Measurements from ENCODE around the gene PRSS23. TPM values are rescaled to one million over a fixed set of nuclear protein-coding genes. Genes with fewer than 3 reads are reported as not detected.
"Not testable (repeated sequence)": the region's sequence is repeated elsewhere in the genome, so short reads cannot be mapped to it uniquely, and the experiment has no call there.

Gene PRSS23
- polyA plus RNA-seq (2013, experiment 1 of 4): 61.2 TPM
- 94.6 TPM for polyA plus RNA-seq (2013, experiment 2 of 4)
- 85.9 TPM for polyA plus RNA-seq (2013, experiment 3 of 4)
- 107 TPM for polyA plus RNA-seq (2013, experiment 4 of 4)

DNA sequence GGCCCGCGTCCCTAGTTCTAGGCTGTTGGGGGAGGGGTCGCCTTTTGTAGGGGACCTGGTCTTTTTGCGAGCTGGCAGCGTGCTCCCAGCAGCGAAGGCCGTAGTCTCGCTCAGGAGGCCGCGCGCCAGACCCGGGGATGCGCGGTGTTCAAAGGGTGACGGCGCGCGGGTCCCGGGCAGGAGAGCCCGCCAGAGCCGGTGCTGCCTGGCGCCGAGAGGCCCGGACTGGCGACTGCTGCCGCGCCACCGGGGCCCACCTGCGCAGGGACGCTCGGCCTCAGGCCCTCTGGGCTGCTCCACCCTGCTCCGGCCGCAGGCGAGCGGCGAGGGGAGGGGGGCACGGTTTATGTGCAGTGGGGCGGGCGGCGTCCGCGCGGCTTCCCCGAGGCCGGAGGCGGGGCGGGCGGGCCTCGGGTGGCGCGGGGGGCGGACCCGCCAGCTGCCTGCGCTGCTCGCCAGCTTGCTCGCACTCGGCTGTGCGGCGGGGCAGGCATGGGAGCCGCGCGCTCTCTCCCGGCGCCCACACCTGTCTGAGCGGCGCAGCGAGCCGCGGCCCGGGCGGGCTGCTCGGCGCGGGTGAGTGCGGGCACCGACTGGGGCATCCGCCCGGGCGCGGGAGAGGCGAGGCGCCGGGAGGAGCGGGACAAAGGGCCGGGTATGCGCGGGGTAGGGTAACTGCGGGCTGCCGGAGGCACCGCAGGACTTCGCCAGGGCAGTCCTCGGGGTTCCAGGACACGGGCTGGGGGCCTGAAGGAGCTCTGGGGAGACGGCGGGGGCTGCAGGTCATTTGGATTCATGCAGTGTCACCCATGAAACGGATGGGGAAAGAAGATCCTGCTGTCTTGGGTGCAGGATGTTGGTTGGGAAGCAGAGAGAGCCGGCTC, at the start of gene PRSS23:
PRSS23 (plus strand) TSS at position 467 of the 884 bp plus-strand sequence. CDS start 7,102 bp downstream, outside the sequence.
- WGBS, 2 experiments: 0 to 1% methylated on average over 97 of the region's 97 CpGs
- no peaks in the 10 kb centered on the region for H3K9me3 ChIP-seq (ENCODE audit: control insufficient read depth, low read length)
- H3K27me3 ChIP-seq (ENCODE audit: control insufficient read depth, insufficient read depth, low read length, poor library complexity, severe bottlenecking): peaks cover 3% of the 10 kb centered on the region
- no peaks in the 10 kb centered on the region for H3K36me3 ChIP-seq (ENCODE audit: control insufficient read depth, insufficient read depth, low read length)
- H3K4me3 ChIP-seq (ENCODE audit: insufficient read depth, low read depth, low read length): peak within 1 kb of the TSS; percentile 60
- peak within 1 kb of the TSS; percentile 68 for H3K27ac ChIP-seq (ENCODE audit: insufficient read depth, low read depth, low read length, poor library complexity, severe bottlenecking)
- peaks cover 28% of the 10 kb centered on the region for H3K4me1 ChIP-seq (ENCODE audit: control insufficient read depth, insufficient read depth, low read length)

GRCh38 chr11:86753459-86753858, 46.9 kb upstream of the PRSS23 start:
- H3K4me1 ChIP-seq (ENCODE audit: control insufficient read depth, insufficient read depth, low read length): no peaks in the 10 kb centered on the region
- no peak overlapping the region for H3K27ac ChIP-seq (ENCODE audit: insufficient read depth, low read depth, low read length, poor library complexity, severe bottlenecking)
- no peaks in the 10 kb centered on the region for H3K36me3 ChIP-seq (ENCODE audit: control insufficient read depth, insufficient read depth, low read length)
- H3K9me3 ChIP-seq (ENCODE audit: control insufficient read depth, low read length): no peaks in the 10 kb centered on the region
- no peak overlapping the region for H3K4me3 ChIP-seq (ENCODE audit: insufficient read depth, low read depth, low read length)
- 89 to 91% methylated on average over 3 of the region's 3 CpGs for WGBS, 2 experiments
- no peaks in the 10 kb centered on the region for H3K27me3 ChIP-seq (ENCODE audit: control insufficient read depth, insufficient read depth, low read length, poor library complexity, severe bottlenecking)

DNA sequence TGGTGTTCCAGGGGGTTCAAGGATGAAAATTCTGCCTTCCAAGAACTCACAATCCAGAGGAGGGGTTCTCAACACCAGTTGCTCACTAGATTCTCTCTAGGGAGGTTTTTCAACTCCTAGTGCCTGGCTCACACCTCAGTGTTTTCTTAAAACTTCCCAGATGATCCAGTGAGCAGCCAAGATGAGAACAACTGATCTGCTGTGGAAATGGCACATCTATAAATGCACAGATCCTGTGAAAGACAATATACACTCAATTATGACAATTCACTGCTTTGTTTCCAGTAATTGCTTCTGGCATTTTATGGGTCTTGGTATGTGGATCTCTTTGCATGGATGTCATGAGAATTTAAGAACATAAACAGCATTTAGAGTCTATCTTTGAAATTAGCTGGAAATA, 45.2 kb upstream of the PRSS23 start:
- no peaks in the 10 kb centered on the region for H3K9me3 ChIP-seq (ENCODE audit: control insufficient read depth, low read length)
- no peak overlapping the region for H3K27ac ChIP-seq (ENCODE audit: insufficient read depth, low read depth, low read length, poor library complexity, severe bottlenecking)
- H3K4me1 ChIP-seq (ENCODE audit: control insufficient read depth, insufficient read depth, low read length): no peaks in the 10 kb centered on the region
- no peaks in the 10 kb centered on the region for H3K36me3 ChIP-seq (ENCODE audit: control insufficient read depth, insufficient read depth, low read length)
- no peaks in the 10 kb centered on the region for H3K27me3 ChIP-seq (ENCODE audit: control insufficient read depth, insufficient read depth, low read length, poor library complexity, severe bottlenecking)
- H3K4me3 ChIP-seq (ENCODE audit: insufficient read depth, low read depth, low read length): no peak overlapping the region

GRCh38 chr11:86758171-86758570, 42.2 kb upstream of the PRSS23 start:
- Histone ChIP-seq H3K9me3 (ENCODE audit: control insufficient read depth, low read length) (no peaks in the 10 kb centered on the region), H3K36me3 (ENCODE audit: control insufficient read depth, insufficient read depth, low read length) (no peaks in the 10 kb centered on the region), H3K27ac (ENCODE audit: insufficient read depth, low read depth, low read length, poor library complexity, severe bottlenecking) (no peak overlapping the region), H3K4me3 (ENCODE audit: insufficient read depth, low read depth, low read length) (no peak overlapping the region), H3K4me1 (ENCODE audit: control insufficient read depth, insufficient read depth, low read length) (no peaks in the 10 kb centered on the region), H3K27me3 (ENCODE audit: control insufficient read depth, insufficient read depth, low read length, poor library complexity, severe bottlenecking) (no peaks in the 10 kb centered on the region)
- 96 to 100% methylated on average over 1 of the region's 1 CpG for WGBS, 2 experiments

- WGBS, 2 experiments: no CpG with 5 or more reads among the region's 1 CpG
Measured at GRCh38 chr11:86760577-86760976, 39.8 kb upstream of the PRSS23 start.

DNA sequence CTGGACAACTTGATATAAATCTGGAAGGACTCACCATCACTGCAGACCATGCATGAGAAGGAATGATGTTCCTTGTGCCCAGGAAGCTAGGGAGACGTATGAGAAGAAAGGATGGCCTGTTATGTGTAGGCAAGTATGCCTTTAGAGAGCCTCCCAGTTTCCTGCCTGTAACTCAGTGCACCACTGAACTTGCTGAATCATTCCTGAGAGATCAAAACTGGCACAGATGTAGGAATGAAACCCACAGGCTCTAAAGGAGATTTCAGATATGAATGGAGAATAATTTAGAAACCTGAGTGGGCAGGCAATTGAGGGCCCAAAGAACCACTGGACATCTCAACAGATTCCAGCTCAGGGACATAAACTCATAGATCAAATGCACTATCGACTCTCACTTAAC, 38.4 kb upstream of the PRSS23 start:
- Histone ChIP-seq H3K36me3 (ENCODE audit: control insufficient read depth, insufficient read depth, low read length) (no peaks in the 10 kb centered on the region), H3K4me1 (ENCODE audit: control insufficient read depth, insufficient read depth, low read length) (no peaks in the 10 kb centered on the region), H3K27me3 (ENCODE audit: control insufficient read depth, insufficient read depth, low read length, poor library complexity, severe bottlenecking) (no peaks in the 10 kb centered on the region), H3K4me3 (ENCODE audit: insufficient read depth, low read depth, low read length) (no peak overlapping the region), H3K9me3 (ENCODE audit: control insufficient read depth, low read length) (no peaks in the 10 kb centered on the region), H3K27ac (ENCODE audit: insufficient read depth, low read depth, low read length, poor library complexity, severe bottlenecking) (no peak overlapping the region)
- whole genome bisulfite sequencing, 2 experiments: 95% methylated on average over 2 of the region's 2 CpGs

More at GRCh38 chr11:86760577-86760976, 39.8 kb upstream of the PRSS23 start:
- Histone ChIP-seq H3K27ac (ENCODE audit: insufficient read depth, low read depth, low read length, poor library complexity, severe bottlenecking) (no peak overlapping the region), H3K4me3 (ENCODE audit: insufficient read depth, low read depth, low read length) (no peak overlapping the region), H3K36me3 (ENCODE audit: control insufficient read depth, insufficient read depth, low read length) (no peaks in the 10 kb centered on the region), H3K4me1 (ENCODE audit: control insufficient read depth, insufficient read depth, low read length) (no peaks in the 10 kb centered on the region), H3K27me3 (ENCODE audit: control insufficient read depth, insufficient read depth, low read length, poor library complexity, severe bottlenecking) (no peaks in the 10 kb centered on the region), H3K9me3 (ENCODE audit: control insufficient read depth, low read length) (no peaks in the 10 kb centered on the region)

- Histone ChIP-seq H3K27me3 (ENCODE audit: control insufficient read depth, insufficient read depth, low read length, poor library complexity, severe bottlenecking) (no peaks in the 10 kb centered on the region), H3K36me3 (ENCODE audit: control insufficient read depth, insufficient read depth, low read length) (no peaks in the 10 kb centered on the region), H3K27ac (ENCODE audit: insufficient read depth, low read depth, low read length, poor library complexity, severe bottlenecking) (no peak overlapping the region), H3K4me1 (ENCODE audit: control insufficient read depth, insufficient read depth, low read length) (no peaks in the 10 kb centered on the region), H3K4me3 (ENCODE audit: insufficient read depth, low read depth, low read length) (no peak overlapping the region), H3K9me3 (ENCODE audit: control insufficient read depth, low read length) (no peaks in the 10 kb centered on the region)
- WGBS, 2 experiments: 93 to 95% methylated on average over 4 of the region's 4 CpGs
Measured at GRCh38 chr11:86765203-86765602, 35.1 kb upstream of the PRSS23 start.

DNA sequence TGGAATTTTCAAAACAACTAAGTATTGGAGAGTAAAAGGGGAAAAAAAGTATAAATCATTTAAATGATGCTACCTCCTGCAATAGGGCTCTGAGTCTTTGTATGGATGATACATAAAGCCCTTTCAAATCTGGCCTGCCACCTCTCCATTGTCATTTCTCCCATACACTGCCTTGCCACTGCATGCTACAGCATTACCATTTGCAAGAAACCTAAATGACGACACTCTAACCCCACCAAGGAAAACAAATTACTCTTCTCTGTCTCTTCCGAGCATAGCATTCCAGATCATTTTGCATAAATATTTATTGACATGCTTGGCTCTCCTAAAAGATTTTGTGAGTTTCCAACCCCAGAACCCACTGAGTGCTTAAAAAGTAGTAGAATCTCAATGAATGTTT, 34.5 kb upstream of the PRSS23 start:
- H3K27ac ChIP-seq (ENCODE audit: insufficient read depth, low read depth, low read length, poor library complexity, severe bottlenecking): no peak overlapping the region
- H3K4me3 ChIP-seq (ENCODE audit: insufficient read depth, low read depth, low read length): no peak overlapping the region
- no peaks in the 10 kb centered on the region for H3K9me3 ChIP-seq (ENCODE audit: control insufficient read depth, low read length)
- H3K4me1 ChIP-seq (ENCODE audit: control insufficient read depth, insufficient read depth, low read length): no peaks in the 10 kb centered on the region
- no peaks in the 10 kb centered on the region for H3K36me3 ChIP-seq (ENCODE audit: control insufficient read depth, insufficient read depth, low read length)
- no peaks in the 10 kb centered on the region for H3K27me3 ChIP-seq (ENCODE audit: control insufficient read depth, insufficient read depth, low read length, poor library complexity, severe bottlenecking)
- 71 to 89% methylated on average over 2 of the region's 2 CpGs for WGBS, 2 experiments

GRCh38 chr11:86769219-86769618, 31.1 kb upstream of the PRSS23 start:
- no peaks in the 10 kb centered on the region for H3K9me3 ChIP-seq (ENCODE audit: control insufficient read depth, low read length)
- H3K27ac ChIP-seq (ENCODE audit: insufficient read depth, low read depth, low read length, poor library complexity, severe bottlenecking): no peak overlapping the region
- no peaks in the 10 kb centered on the region for H3K4me1 ChIP-seq (ENCODE audit: control insufficient read depth, insufficient read depth, low read length)
- no peaks in the 10 kb centered on the region for H3K27me3 ChIP-seq (ENCODE audit: control insufficient read depth, insufficient read depth, low read length, poor library complexity, severe bottlenecking)
- H3K36me3 ChIP-seq (ENCODE audit: control insufficient read depth, insufficient read depth, low read length): no peaks in the 10 kb centered on the region
- 78 to 86% methylated on average over 2 of the region's 2 CpGs for WGBS, 2 experiments
- H3K4me3 ChIP-seq (ENCODE audit: insufficient read depth, low read depth, low read length): no peak overlapping the region

DNA sequence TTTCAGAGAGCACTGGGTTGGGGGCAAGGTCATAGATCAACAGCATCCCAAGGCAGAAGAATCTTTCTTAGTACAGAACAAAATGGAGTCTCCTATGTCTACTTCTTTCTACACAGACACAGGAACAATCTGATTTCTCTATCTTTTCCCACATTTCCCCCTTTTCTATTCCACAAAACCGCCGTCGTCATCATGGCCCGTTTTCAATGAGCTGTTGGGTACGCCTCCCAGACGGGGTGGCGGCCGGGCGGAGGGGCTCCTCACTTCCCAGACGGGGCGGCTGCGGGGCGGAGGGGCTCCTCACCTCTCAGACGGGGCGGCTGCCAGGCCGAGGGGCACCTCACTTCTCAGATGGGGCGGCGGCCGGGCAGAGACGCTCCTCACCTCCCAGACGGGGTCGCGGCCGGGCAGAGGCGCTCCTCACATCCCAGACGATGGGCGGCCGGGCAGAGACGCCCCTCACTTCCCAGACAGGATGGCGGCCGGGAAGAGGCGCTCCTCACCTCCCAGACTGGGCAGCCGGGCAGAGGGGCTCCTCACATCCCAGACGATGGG, 29.8 kb upstream of the PRSS23 start:
- not testable (repeated sequence) for H3K36me3 ChIP-seq (ENCODE audit: control insufficient read depth, insufficient read depth, low read length); H3K4me3 ChIP-seq (ENCODE audit: insufficient read depth, low read depth, low read length); H3K27ac ChIP-seq (ENCODE audit: insufficient read depth, low read depth, low read length, poor library complexity, severe bottlenecking); H3K27me3 ChIP-seq (ENCODE audit: control insufficient read depth, insufficient read depth, low read length, poor library complexity, severe bottlenecking); H3K9me3 ChIP-seq (ENCODE audit: control insufficient read depth, low read length); H3K4me1 ChIP-seq (ENCODE audit: control insufficient read depth, insufficient read depth, low read length)
- WGBS, 2 experiments: 96 to 98% methylated on average over 31 to 32 of the region's 34 CpGs

Measured in ectodermal cell (in vitro differentiated cells).